Measurements from ENCODE around the gene LRG1.

Gene LRG1

DNA sequence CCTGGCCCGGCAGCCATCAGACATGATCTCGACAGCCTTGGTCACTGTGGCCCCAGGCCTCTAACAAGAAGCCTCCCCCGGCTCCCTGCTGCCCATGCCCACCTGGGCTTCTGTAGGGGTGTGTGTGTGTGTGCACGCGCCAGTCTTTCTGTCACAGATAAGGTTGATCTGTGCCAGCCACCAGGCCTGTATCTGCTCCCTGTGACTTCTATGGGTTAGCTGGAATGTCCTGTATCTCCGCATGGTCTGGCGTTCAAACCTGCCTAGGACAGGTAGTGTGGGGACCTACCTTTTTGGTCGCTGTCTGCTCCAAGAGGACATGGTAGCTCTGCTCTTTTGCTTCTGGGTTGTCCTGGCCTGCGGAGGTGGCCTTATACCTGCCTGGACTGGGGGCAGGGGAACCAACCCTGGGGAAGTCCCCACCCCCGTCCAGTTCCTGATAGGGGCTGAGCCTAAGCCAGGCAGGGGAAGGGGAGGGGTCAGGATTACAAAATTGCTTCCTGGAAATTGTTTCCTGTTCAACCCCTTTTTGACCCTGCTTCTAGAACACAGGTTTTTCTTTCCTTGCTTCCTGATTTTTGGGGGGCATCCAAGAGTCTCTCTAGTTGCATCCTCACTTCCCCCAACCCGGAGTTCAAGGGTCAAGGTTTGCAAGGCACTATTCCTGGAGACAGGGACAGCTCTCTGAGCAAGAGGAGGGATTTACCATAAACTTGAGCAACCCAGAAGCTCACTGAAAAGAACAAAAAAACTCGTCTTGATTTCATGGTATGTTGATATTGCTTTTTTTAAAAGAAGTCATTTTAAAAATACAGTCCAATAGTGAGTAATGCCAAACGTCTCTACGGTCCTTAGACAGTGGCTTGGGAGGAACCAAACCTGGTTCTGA, at the start of gene LRG1:
LRG1 (minus strand) TSS at position 344 of the 889 bp plus-strand sequence; CDS start at position 321, 23 bp downstream.
- DNase-seq (ENCODE audit: low read depth) = no peak

- DNase-seq (ENCODE audit: low read depth) = no peak
Observed at GRCh38 chr19:4588291-4588761, 48.5 kb upstream of the LRG1 start.

- DNase-seq (ENCODE audit: low read depth) = no peak
Observed at GRCh38 chr19:4587527-4587926, 47.7 kb upstream of the LRG1 start.

DNA sequence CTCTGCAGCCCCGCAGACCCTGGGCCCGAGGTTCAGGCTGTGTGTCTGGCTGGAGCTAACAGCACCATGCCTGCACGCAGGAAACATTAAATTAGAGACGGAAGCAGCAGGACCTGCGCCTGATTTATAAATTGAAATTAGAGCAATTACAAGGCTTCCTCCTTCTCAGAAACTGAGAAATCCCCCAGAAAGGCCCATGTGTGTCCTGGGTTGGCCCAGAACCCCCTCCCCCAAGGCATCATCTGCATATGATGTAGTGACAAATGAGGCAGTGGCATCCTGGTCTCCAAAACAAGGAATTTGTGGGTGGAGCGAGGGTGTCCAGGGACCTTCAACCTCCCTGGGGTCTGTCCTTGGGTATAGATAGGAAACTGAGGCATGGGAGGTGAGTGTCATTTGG, 46.9 kb upstream of the LRG1 start:
- no peak for DNase-seq (ENCODE audit: low read depth)

DNA sequence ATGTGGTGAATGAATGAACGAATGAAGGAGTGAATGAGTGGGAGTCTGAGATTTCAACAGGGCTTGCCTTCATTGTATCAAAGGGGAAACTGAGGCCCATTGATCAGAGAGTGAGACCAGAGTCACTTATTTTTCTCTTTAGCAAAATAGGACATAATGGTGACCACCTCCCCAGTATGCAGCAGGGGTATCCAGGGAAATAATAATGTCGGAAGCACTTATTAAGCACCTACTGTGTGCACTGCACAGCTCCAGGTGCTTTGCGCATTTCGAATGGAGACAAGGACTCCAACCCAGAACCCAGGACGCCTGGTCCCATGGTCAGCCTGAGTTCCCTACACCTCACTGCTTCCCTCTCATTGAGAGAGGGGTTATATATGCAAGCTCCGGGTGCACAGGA, 46.4 kb upstream of the LRG1 start:
- no peak for DNase-seq (ENCODE audit: low read depth)

- no peak for DNase-seq (ENCODE audit: low read depth)
Observed at GRCh38 chr19:4585556-4585955, 45.7 kb upstream of the LRG1 start.

GRCh38 chr19:4584670-4585460, 45.0 kb upstream of the LRG1 start:
- no peak for DNase-seq (ENCODE audit: low read depth)

- no peak for DNase-seq (ENCODE audit: low read depth)
Observed at GRCh38 chr19:4583961-4584669, 44.3 kb upstream of the LRG1 start.

DNA sequence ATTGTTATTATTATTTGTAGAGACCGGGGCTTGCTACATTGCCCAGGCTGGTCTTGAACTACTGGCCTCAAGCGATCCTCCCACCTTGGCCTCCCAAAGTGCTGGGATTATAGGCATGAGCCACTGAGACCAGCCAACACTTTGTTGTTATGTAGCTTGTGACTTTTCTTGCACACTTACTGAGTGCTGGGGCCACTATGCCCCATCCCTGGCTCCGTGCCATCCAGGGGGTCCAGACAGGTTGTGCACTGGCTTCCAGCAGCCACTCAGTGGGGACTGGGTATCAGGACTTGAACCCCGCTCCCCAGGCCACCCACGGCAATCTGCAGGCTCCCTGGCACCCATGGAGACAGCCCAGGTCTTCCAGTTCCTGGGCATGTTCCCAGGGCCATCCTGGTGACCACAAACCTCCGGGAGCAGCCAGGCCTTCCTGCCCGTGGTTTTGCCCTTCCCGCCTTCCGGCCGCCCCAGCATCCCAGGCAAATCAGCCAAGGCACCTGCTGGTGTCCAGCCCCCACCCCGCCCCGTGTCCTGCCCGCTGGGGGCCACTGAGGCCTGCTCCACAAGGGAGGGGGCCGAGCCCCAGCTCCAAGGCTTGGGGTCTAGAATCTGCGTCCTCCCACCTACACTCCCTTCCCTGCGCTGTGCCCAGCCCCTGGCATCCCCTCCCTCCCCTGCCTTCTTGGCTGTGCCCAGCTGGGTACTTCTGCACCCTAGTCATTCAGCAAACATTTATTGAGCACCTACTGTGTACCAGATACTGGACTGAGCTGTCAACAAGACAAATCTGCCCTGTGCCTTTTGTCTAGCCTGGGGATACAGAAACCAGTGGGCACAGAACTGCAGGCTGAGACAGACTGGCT, 43.4 kb upstream of the LRG1 start:
- no peak for DNase-seq (ENCODE audit: low read depth)

DNA sequence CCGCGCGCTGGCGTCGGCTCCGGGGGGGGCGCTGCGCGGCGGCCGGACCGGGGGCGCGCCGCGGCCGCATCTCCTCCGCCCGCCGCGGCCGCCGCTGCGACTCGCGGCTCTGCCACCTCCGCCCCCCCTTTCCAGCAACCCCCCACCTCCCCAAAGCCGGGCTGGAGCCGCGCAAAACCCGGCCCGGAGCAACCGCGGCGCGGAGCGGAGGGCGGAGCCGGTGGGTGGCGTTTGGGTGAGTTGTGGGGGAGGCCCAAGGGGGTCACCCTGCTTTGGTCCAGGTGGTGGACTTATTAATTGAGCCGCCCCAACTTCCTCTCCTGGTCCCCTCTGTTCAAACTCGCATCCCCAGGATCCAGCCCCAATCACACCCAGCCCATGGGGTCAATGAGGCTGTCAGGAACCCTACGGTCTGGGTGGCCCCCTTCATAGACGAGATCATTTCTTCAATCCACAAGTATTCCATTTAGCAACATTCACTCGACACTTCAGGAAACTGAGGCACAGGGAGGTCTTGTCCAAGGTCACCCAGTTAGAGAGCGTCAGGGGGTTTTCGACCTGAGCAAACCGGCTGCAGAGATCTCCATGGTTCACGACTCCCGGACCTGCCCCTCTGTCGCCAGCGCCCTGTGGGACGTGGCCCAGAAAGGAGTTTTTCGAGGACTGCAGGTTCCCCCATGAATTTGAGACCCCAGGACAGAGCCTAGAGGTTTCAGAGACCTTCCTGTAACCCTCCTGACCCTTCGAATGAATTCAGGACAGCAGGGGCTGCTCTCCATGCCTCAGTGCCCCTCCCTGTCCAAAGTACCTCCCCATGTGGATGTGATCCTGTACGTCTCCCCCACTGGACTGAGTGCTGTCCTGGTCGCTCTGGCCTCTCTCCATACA, 42.1 kb upstream of the LRG1 start:
- no peak for DNase-seq (ENCODE audit: low read depth)

- DNase-seq (ENCODE audit: low read depth) = no peak
Observed at GRCh38 chr19:4580961-4581665, 41.3 kb upstream of the LRG1 start.

GRCh38 chr19:4580021-4580901, 40.4 kb upstream of the LRG1 start:
- DNase-seq (ENCODE audit: low read depth) = no peak

DNA sequence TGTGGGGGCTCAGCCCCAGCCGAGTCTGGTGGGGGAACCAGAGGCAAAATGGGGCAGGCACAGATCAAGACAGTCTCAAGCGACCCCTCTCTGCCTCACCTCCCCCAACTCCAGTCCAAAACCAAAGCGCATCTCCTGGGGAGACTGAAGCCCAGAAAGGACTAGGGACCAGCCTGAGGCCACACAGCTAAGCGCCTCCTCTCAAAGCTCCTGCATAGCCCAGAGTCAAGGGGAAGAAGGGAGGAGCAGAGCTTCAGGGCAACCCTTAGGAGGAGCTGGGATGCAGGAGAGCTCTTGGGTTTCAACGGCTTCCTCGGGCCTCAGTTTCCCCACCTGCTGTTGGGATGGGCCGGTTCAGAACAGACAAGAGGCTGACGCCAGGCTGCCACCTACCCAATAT, 39.6 kb upstream of the LRG1 start:
- DNase-seq (ENCODE audit: low read depth) = no peak

DNA sequence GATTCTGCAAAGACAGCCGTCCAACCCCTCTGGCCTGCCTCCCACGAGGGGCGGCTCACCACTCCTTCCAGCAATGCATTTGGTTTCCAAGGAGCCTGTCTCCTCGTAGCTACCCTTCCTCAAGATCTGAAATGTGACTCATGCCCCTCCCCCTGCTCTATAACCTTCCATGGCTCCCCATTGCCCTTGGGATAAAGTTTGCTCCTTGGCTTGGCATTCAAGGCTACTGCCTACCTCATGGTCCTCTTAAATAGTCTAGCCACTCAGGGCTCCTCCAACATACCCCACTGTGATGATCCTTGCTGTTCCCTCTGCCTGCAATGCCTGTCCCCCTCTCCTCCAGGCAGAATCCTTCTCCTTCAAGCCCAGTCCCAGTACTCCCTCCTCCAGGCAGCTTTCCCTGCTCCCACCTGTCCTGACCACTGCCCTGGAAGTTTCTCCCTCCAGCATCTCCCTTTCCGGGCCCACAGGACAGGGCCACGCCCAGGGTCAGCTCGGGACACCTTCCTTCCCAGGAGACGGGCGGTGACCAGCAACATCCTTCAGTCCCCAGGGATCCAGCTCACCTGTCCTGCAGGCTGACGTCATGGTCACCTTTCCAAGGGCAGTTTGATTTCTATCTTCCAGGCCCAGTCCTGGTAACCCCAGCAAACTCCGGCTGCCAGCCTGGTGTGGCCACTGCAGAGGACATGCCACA, 38.9 kb upstream of the LRG1 start:
- no peak for DNase-seq (ENCODE audit: low read depth)

DNA sequence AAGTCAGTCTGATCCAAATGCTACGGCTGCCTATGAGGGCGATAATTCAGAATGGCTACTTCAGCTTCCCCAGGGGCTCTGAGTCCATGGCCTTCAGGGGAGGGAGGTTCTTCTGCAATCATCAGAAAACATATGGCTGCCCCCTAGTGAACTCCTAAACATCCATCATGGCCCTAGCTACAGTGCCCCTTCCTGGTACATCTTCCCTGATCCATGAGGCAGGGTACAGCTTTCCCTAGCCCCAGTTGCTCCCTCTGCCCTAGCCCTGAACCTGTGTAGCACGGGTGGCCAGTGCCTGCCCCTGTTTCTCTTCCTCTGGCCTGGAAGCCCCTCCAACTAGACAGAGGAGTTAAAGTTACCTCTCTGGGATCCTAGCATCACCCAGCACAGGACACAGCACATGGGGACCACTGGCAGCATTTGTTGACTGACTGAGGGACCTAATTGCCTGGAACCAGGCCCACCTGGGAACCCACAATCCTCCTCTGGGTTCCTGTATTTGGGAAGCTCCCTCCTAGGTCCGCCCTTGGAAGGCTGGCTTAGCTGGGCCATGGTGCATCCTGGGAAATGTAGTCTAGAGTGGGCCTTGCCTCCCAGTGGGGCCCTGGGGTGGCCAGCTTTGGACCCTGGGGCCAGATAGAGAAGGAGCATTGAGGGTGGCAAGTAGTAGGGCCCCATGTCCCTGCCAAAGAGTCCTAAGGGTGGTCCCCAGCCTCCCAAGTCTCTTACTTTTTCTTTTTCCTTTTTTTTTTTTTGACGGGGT, 37.4 kb upstream of the LRG1 start:
- no peak for DNase-seq (ENCODE audit: low read depth)

- no peak for DNase-seq (ENCODE audit: low read depth)
Observed at GRCh38 chr19:4576016-4576933, 36.4 kb upstream of the LRG1 start.

Measured in GM04503 (cell line).